AG04450 (cell line): ENCODE measurements around the gene CHD1L. TPM values are rescaled to one million over a fixed set of nuclear protein-coding genes. Genes with fewer than 3 reads are reported as not detected.

ENCODE experiments used
- CTCF ChIA-PET: fragments of 300-600, 350-600 bp; formaldehyde crosslinking; extraction: SDS; loops from one replicate; lab custom pipeline; 2022; ENCODE audit warnings: antibody characterized with exemption, inconsistent platforms; lab: Charles Lee
- POLR2A ChIA-PET: fragments of 350-600 bp; formaldehyde crosslinking; extraction: SDS; loops from one replicate; lab custom pipeline; 2021; ENCODE audit warnings: antibody characterized with exemption, inconsistent platforms; lab: Yijun Ruan, JAX
- DNase-seq: peaks from one replicate; pipeline ENCODE4 v3.0.0-alpha.2; 2011; ENCODE audit warnings: low read depth, low spot score
- H3K27ac ChIP-seq: one replicate; pipeline ENCODE4 v1.5.1; 2012; ENCODE audit warnings: low read depth, low read length, control low read depth
- H3K27me3 ChIP-seq: one replicate; pipeline ENCODE4 v1.6.0; 2012; ENCODE audit warnings: low read length; ENCODE audit not compliant: control insufficient read depth, insufficient read depth
- H3K4me3 ChIP-seq: 2 replicates; pipeline ENCODE4 v1.5.1; 2011; ENCODE audit warnings: mild to moderate bottlenecking, low read depth, low read length, control low read depth
- H3K9me3 ChIP-seq: 2 replicates; pipeline ENCODE4 v1.5.1; 2012; ENCODE audit warnings: low read length; ENCODE audit not compliant: control insufficient read depth, insufficient read depth
- polyA plus RNA-seq: library from polyadenylated mRNA; depleted of rRNA; stranded (reverse); fragments of >200 nt; gene quantifications from 2 replicates; pipeline ENCODE4 v1.2.3, GENCODE V29; 2011; rRNA removed
- TF ChIP-seq, protein P1 (sequence below): IDR thresholded peaks from 2 replicates; pipeline ENCODE4 v1.5.1; 2011; ENCODE audit warnings: low read depth, low read length, control low read depth, inconsistent platforms

The CHD1L gene
- polyA plus RNA-seq, 1 experiment: 40.1 TPM

DNA sequence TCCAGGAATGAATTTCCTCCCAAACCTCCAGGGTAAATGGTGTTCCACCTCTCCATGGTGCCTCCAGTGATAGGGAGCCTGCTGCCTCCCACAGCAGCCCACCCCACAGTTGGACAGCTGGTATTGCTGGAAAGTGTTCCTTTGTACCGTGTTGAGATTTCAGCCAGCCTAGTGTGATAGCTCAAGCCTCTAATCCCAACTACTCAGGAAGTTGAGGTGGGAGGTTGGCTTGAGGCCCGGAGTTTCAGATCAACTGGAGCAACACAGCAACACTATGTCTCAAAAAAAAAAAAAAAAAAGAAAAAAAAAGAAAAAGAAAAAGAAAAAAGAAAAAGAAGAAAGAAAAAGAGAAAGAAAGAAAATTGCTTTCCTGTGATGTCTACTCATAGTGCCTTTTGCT is 96.1 kb downstream of the CHD1L start:
- Histone ChIP-seq H3K4me3 (no peak overlapping the region), H3K9me3 (no peaks in the 10 kb centered on the region), H3K27me3 (no peaks in the 10 kb centered on the region), H3K27ac (no peak overlapping the region)
- DNase-seq: no peak
- POLR2A ChIA-PET: no interaction called here
- CTCF ChIA-PET: no interaction called here
- TF ChIP-seq, protein P1, sequence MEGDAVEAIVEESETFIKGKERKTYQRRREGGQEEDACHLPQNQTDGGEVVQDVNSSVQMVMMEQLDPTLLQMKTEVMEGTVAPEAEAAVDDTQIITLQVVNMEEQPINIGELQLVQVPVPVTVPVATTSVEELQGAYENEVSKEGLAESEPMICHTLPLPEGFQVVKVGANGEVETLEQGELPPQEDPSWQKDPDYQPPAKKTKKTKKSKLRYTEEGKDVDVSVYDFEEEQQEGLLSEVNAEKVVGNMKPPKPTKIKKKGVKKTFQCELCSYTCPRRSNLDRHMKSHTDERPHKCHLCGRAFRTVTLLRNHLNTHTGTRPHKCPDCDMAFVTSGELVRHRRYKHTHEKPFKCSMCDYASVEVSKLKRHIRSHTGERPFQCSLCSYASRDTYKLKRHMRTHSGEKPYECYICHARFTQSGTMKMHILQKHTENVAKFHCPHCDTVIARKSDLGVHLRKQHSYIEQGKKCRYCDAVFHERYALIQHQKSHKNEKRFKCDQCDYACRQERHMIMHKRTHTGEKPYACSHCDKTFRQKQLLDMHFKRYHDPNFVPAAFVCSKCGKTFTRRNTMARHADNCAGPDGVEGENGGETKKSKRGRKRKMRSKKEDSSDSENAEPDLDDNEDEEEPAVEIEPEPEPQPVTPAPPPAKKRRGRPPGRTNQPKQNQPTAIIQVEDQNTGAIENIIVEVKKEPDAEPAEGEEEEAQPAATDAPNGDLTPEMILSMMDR: no peak

DNA sequence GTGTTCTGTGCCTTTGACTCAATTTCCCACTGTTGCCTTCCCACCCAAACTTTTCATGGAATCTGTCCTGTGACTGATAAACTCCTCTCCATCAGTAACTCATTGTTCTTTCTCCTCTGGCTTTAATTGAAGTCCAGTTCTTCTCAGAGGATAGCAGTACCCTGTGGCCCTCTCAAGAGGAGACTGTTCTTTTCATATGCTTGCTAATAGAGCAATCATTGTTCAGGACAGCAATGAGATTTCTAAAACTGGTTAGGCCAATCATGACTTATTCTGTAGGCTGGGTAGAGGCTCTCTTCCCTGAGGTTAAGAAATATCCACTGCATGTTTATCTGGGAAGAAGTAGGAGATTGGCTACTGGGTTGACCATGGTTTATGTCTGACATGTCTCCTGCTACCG is 98.8 kb downstream of the CHD1L start:
- Histone ChIP-seq H3K27ac (no peak overlapping the region), H3K9me3 (no peaks in the 10 kb centered on the region), H3K4me3 (no peak overlapping the region), H3K27me3 (no peaks in the 10 kb centered on the region)
- no peak for DNase-seq
- ChIA-PET CTCF (no interaction called here), POLR2A (no interaction called here)
- TF ChIP-seq, protein P1: no peak

Other genes starting within 250 kb of the CHD1L start
- gene PRKAB2, start 70.2 kb upstream of the CHD1L start, polyA plus RNA-seq: 19.1 and 28.1 TPM in 2 replicates
- gene FMO5, start 17.3 kb upstream of the CHD1L start, polyA plus RNA-seq: 0.98 and 1.2 TPM in 2 replicates